H9 (cell line): ENCODE measurements around the gene ARPC1B. TPM values are rescaled to one million over a fixed set of nuclear protein-coding genes. Genes with fewer than 3 reads are reported as not detected.

Source experiments
- DNase-seq: peaks from one replicate; pipeline ENCODE4 v3.0.0-alpha.2; 2017
- H2AFZ ChIP-seq: one replicate; pipeline ENCODE4 v1.6.1; 2013; ENCODE audit warnings: mild to moderate bottlenecking, low read length, control low read depth, moderate library complexity
- H2AK5ac ChIP-seq: 2 replicates; pipeline ENCODE4 v1.6.1; 2013; ENCODE audit warnings: low read length, control low read depth, mixed read lengths; ENCODE audit not compliant: insufficient read length
- H2BK120ac ChIP-seq: one replicate; pipeline ENCODE4 v1.6.1; 2013; ENCODE audit warnings: low read depth, mild to moderate bottlenecking, low read length, control low read depth, inconsistent platforms; ENCODE audit not compliant: poor library complexity, severe bottlenecking
- H2BK12ac ChIP-seq: 2 replicates; pipeline ENCODE4 v1.6.1; 2013; ENCODE audit warnings: low read length, control low read depth, mixed read lengths, low read depth; ENCODE audit not compliant: insufficient read length
- H2BK15ac ChIP-seq: 2 replicates; pipeline ENCODE4 v1.6.1; 2013; ENCODE audit warnings: low read depth, low read length, control low read depth
- H2BK20ac ChIP-seq: one replicate; pipeline ENCODE4 v1.6.1; 2013; ENCODE audit warnings: low read depth, mild to moderate bottlenecking, low read length, control low read depth, inconsistent platforms; ENCODE audit not compliant: poor library complexity, severe bottlenecking
- H2BK5ac ChIP-seq: 2 replicates; pipeline ENCODE4 v1.6.1; 2013; ENCODE audit warnings: low read length, control low read depth, mixed read lengths; ENCODE audit not compliant: insufficient read length
- H3K14ac ChIP-seq: 2 replicates; pipeline ENCODE4 v1.6.1; 2013; ENCODE audit warnings: low read length, control low read depth; ENCODE audit not compliant: insufficient read depth
- H3K18ac ChIP-seq: 2 replicates; pipeline ENCODE4 v1.6.1; 2013; ENCODE audit warnings: low read depth, mild to moderate bottlenecking, mixed read lengths, low read length, control low read depth; ENCODE audit not compliant: insufficient read length
- H3K23ac ChIP-seq: 2 replicates; pipeline ENCODE4 v1.6.1; 2013; ENCODE audit warnings: low read length, control low read depth, mixed read lengths, low read depth; ENCODE audit not compliant: insufficient read length
- H3K23me2 ChIP-seq: 2 replicates; pipeline ENCODE4 v1.6.1; 2013; ENCODE audit warnings: low read depth, mild to moderate bottlenecking, mixed read lengths, low read length, control low read depth; ENCODE audit not compliant: insufficient read length, poor library complexity, severe bottlenecking
- H3K27ac ChIP-seq: 2 replicates; pipeline ENCODE4 v1.5.1; 2013; ENCODE audit warnings: low read length, control low read depth, mixed read lengths, low read depth; ENCODE audit not compliant: insufficient read length
- H3K27me3 ChIP-seq: 2 replicates; pipeline ENCODE4 v1.6.1; 2013; ENCODE audit warnings: low read length, control low read depth, inconsistent platforms; ENCODE audit not compliant: insufficient read depth
- H3K4ac ChIP-seq: 2 replicates; pipeline ENCODE4 v1.6.1; 2013; ENCODE audit warnings: low read depth, mild to moderate bottlenecking, control low read depth, inconsistent platforms, low read length, moderate library complexity
- H3K4me1 ChIP-seq: 2 replicates; pipeline ENCODE4 v1.6.1; 2013; ENCODE audit warnings: low read length, control low read depth, inconsistent platforms; ENCODE audit not compliant: insufficient read depth
- H3K4me2 ChIP-seq: 2 replicates; pipeline ENCODE4 v1.6.1; 2013; ENCODE audit warnings: low read length, control low read depth, mixed read lengths; ENCODE audit not compliant: insufficient read length, insufficient read depth
- H3K56ac ChIP-seq: 2 replicates; pipeline ENCODE4 v1.6.1; 2013; ENCODE audit warnings: low read depth, mild to moderate bottlenecking, mixed read lengths, low read length, control low read depth; ENCODE audit not compliant: insufficient read length
- H3K79me1 ChIP-seq: 2 replicates; pipeline ENCODE4 v1.6.1; 2013; ENCODE audit warnings: low read depth, mild to moderate bottlenecking, moderate library complexity, low read length, control low read depth, inconsistent platforms; ENCODE audit not compliant: insufficient read depth, poor library complexity, severe bottlenecking
- H3K79me2 ChIP-seq: 2 replicates; pipeline ENCODE4 v1.6.1; 2013; ENCODE audit warnings: low read length, control low read depth, inconsistent platforms; ENCODE audit not compliant: insufficient read depth
- H3K9ac ChIP-seq: 2 replicates; pipeline ENCODE4 v1.6.1; 2013; ENCODE audit warnings: low read length, control low read depth, mixed read lengths; ENCODE audit not compliant: insufficient read length; ENCODE audit errors: extremely low read depth
- H3K9me3 ChIP-seq: one replicate; pipeline ENCODE4 v1.6.1; 2013; ENCODE audit warnings: low read depth, low read length, inconsistent platforms; ENCODE audit not compliant: control insufficient read depth
- H3T11ph ChIP-seq: one replicate; pipeline ENCODE4 v1.6.1; 2013; ENCODE audit warnings: mild to moderate bottlenecking, low read length, control low read depth, inconsistent platforms
- H4K20me1 ChIP-seq: one replicate; pipeline ENCODE4 v1.6.1; 2013; ENCODE audit not compliant: control insufficient read depth, insufficient read length, insufficient read depth
- H4K5ac ChIP-seq: 2 replicates; pipeline ENCODE4 v1.6.1; 2013; ENCODE audit warnings: low read depth, mild to moderate bottlenecking, mixed read lengths, low read length, control low read depth; ENCODE audit not compliant: insufficient read length
- H4K8ac ChIP-seq: replicated peaks from 2 replicates; pipeline ENCODE4 v1.6.1; 2013; ENCODE audit warnings: low read length, control low read depth, mixed read lengths, low read depth; ENCODE audit not compliant: insufficient read length
- H4K91ac ChIP-seq: 2 replicates; pipeline ENCODE4 v1.6.1; 2013; ENCODE audit warnings: low read depth, mild to moderate bottlenecking, moderate library complexity, mixed read lengths, low read length, control low read depth; ENCODE audit not compliant: insufficient read length
- H3K27ac Mint-ChIP-seq, 3 experiments: 2 replicates in 2 of 3; 3 replicates in 1 of 3; pipeline ENCODE4 v1.8.0; 2020 to 2021; ENCODE audit warnings: mixed read lengths in 3 of 3, mild to moderate bottlenecking in 1 of 3, moderate library complexity in 1 of 3
- H3K27me3 Mint-ChIP-seq: 2 replicates; pipeline ENCODE4 v1.8.0; 2021; ENCODE audit warnings: low read depth, mild to moderate bottlenecking, moderate library complexity, mixed read lengths
- H3K36me3 Mint-ChIP-seq, 3 experiments: 2 replicates in 2 of 3; 3 replicates in 1 of 3; pipeline ENCODE4 v1.8.0; 2020 to 2021; ENCODE audit warnings: low read depth in 3 of 3, mixed read lengths in 3 of 3; ENCODE audit not compliant: insufficient read depth in 1 of 3
- H3K4me1 Mint-ChIP-seq, 2 experiments: 2 replicates each; pipeline ENCODE4 v1.8.0; 2020; ENCODE audit warnings: mixed read lengths in 2 of 2
- H3K4me3 Mint-ChIP-seq, 2 experiments: 2 replicates in 1 of 2; 3 replicates in 1 of 2; pipeline ENCODE4 v1.8.0; 2020 to 2021; ENCODE audit warnings: mild to moderate bottlenecking in 2 of 2, mixed read lengths in 2 of 2, moderate library complexity in 1 of 2
- H3K9me3 Mint-ChIP-seq, 2 experiments: 2 replicates in 1 of 2; 3 replicates in 1 of 2; pipeline ENCODE4 v1.8.0; 2020; ENCODE audit warnings: mild to moderate bottlenecking in 2 of 2, mixed read lengths in 2 of 2, moderate library complexity in 1 of 2
- CTCF ChIP-seq: fragments of 200-600 bp; sonication (generic); conservative IDR thresholded peaks from 3 replicates; pipeline ENCODE4 v1.8.0; 2021; ENCODE audit warnings: antibody characterized with exemption, mild to moderate bottlenecking
- WGBS: extraction: QIAGEN DNeasy Blood & Tissue Kit; methylation state at CpG from one replicate; pipeline ENCODE4 v1.1.7; 2013; ENCODE audit warnings: missing lambda C conversion rate, low lambda C conversion rate, mixed read lengths; ENCODE audit not compliant: insufficient read length; ENCODE audit errors: extremely low coverage; 5-methylcytosine and 5-hydroxymethylcytosine counted together
- total RNA-seq: library from RNA; stranded (reverse); gene quantifications from 2 replicates; pipeline ENCODE4 v1.2.1, GENCODE V29; 2021

Gene ARPC1B
- total RNA-seq, 1 experiment from 2014 or later: 56.3 TPM

GRCh38 chr7:99398891-99399445 is 24.4 kb downstream of the ARPC1B start:
- Histone ChIP-seq H2BK20ac (no peak overlapping the region), H3K9ac (no peak overlapping the region), H3K79me2 (no peaks in the 10 kb centered on the region; the same call in 1 of the 2 replicates), H2AK5ac (no peak overlapping the region), H2BK5ac (no peak overlapping the region), H4K8ac (no peak overlapping the region), H3K79me1 (no peaks in the 10 kb centered on the region), H2AFZ (no peak overlapping the region), H3K27me3 (no peaks in the 10 kb centered on the region), H3K56ac (no peak overlapping the region), H3T11ph (no peak overlapping the region), H3K9me3 (no peaks in the 10 kb centered on the region), H3K23me2 (no peaks in the 10 kb centered on the region), H3K4me2 (no peak overlapping the region), H3K18ac (no peak overlapping the region), H3K27ac (no peak overlapping the region), H3K14ac (no peak overlapping the region), H3K23ac (no peak overlapping the region), H4K91ac (no peak overlapping the region), H2BK15ac (no peak overlapping the region), H3K4me1 (no peaks in the 10 kb centered on the region), H3K4ac (no peak overlapping the region), H2BK120ac (no peak overlapping the region), H4K20me1 (no peaks in the 10 kb centered on the region), H4K5ac (no peak overlapping the region), H2BK12ac (no peak overlapping the region)
- DNase-seq: no peak
- Mint-ChIP-seq H3K4me3 (no peak overlapping the region), H3K9me3 (no peaks in the 10 kb centered on the region), H3K27ac (no peak overlapping the region), H3K36me3 (peaks cover 46 to 94% (median 83%) of the 10 kb centered on the region in 3 experiments), H3K4me1 (peaks cover 2 to 4% of the 10 kb centered on the region in 2 experiments; a peak in 3 of 4 replicates), H3K27me3 (no peaks in the 10 kb centered on the region; the same call in 1 of the 2 replicates)
- no peak for TF ChIP-seq CTCF
- no CpG with 5 or more reads among the region's 5 CpGs for WGBS
